Measurements from ENCODE around the gene ULBP3.
"Not testable (repeated sequence)": the region's sequence is repeated elsewhere in the genome, so short reads cannot be mapped to it uniquely, and the experiment has no call there.

The ULBP3 gene

DNA sequence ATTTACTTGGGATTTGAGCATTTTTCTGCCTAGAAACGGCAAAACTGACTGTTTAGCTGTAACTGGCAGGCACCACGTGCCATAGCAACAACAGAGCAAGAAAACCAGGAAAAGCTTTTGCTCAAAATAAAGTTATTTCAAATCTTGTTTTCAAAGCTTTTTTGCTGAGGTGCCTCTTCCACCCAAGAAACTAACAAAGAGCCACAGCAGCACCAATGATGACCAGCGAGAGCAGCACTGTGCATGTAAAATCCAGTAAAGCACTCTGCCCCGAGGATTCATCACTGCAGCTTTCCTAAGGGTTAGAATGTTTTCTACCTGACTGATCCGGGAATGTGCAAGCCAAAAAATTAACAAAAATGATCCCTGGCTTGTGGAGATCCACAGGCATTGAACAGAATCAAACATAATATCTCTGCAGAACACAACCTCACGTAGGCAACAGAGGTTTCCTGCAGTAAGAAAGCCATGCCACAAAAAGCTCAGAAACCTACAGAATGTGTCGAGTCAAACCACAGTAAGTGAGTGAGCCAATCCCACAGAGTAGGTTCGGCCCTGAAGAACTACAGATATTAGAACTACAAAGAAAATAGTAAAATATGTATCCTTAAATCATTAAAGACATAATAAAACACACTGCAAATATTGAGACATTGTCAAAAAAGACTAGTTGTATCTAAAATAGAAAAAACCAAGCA is 7.4 kb upstream of the ULBP3 start:
- no peak overlapping the region for H3K4me3 ChIP-seq (ENCODE audit: low read depth, low read length)
- TF ChIP-seq, protein P1, sequence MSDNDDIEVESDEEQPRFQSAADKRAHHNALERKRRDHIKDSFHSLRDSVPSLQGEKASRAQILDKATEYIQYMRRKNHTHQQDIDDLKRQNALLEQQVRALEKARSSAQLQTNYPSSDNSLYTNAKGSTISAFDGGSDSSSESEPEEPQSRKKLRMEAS (IDR thresholded peaks at IDR 0.05; ENCODE audit: low read depth, low read length): no peak
- TF ChIP-seq POLR2A (IDR thresholded peaks at IDR 0.05; ENCODE audit: extremely low read depth, insufficient read length): no peak
- TF ChIP-seq, protein P2, sequence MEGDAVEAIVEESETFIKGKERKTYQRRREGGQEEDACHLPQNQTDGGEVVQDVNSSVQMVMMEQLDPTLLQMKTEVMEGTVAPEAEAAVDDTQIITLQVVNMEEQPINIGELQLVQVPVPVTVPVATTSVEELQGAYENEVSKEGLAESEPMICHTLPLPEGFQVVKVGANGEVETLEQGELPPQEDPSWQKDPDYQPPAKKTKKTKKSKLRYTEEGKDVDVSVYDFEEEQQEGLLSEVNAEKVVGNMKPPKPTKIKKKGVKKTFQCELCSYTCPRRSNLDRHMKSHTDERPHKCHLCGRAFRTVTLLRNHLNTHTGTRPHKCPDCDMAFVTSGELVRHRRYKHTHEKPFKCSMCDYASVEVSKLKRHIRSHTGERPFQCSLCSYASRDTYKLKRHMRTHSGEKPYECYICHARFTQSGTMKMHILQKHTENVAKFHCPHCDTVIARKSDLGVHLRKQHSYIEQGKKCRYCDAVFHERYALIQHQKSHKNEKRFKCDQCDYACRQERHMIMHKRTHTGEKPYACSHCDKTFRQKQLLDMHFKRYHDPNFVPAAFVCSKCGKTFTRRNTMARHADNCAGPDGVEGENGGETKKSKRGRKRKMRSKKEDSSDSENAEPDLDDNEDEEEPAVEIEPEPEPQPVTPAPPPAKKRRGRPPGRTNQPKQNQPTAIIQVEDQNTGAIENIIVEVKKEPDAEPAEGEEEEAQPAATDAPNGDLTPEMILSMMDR (IDR thresholded peaks at IDR 0.05; ENCODE audit: low read depth, low read length): no peak
- TF ChIP-seq MYC (IDR thresholded peaks at IDR 0.05; ENCODE audit: low read depth, low read length): no peak
- no peak for DNase-seq (ENCODE audit: low read depth)

DNA sequence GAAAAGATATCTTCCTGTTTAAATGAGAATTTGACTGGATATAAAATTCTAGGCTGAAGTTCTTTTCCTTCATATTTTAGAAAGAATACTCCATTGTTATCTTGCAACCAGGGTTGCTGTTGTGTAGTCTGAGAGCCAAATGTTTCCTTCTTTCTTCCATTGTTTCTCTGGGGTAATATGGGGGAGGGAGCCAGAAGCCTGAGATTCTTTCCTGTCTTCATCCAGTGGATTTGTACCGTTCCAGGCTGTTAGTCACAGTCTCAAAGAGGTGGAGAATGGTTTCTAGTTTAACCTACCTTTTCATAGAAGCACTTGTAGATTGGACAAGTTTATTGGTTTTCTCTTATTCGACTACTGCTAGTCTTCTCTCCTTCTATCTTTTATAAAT is 6.1 kb upstream of the ULBP3 start:
- TF ChIP-seq, protein P2 (IDR thresholded peaks at IDR 0.05; ENCODE audit: low read depth, low read length): no peak
- TF ChIP-seq, protein P1 (IDR thresholded peaks at IDR 0.05; ENCODE audit: low read depth, low read length): no peak
- TF ChIP-seq MYC (IDR thresholded peaks at IDR 0.05; ENCODE audit: low read depth, low read length) (no peak), POLR2A (IDR thresholded peaks at IDR 0.05; ENCODE audit: extremely low read depth, insufficient read length) (no peak)
- DNase-seq (ENCODE audit: low read depth): no peak
- H3K4me3 ChIP-seq (ENCODE audit: low read depth, low read length): no peak overlapping the region

DNA sequence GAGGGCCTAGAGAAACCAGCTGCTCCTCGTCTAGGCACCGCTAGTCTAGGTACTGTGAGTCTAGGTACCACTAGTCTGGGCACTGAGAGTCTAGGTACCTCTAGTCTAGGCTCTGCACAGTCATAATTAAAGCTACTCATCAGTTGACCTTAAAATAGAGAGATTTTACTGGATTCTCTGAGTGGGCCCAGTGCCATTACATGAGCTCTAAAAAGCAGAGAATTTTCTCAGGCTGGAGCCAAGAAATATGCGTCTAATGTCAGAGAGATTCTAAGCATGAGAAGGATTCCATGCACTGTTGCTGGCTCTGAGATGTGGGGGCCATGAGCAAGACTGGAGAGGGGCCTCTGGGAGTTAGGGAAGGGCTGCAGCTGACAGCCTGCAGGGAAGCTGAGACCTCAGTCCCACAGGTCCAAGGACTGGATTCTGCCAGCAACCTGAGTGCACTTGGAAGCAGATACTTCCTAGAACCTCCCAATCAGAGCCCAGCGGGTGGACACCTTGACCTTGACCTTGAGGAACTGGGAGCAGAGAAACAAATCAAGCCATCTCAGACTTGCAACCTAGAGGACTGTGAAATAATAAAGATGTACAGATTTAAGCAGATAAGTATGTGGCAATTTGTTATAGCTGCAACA is 5.6 kb upstream of the ULBP3 start:
- not testable (repeated sequence) for H3K4me3 ChIP-seq (ENCODE audit: low read depth, low read length); DNase-seq (ENCODE audit: low read depth)

DNA sequence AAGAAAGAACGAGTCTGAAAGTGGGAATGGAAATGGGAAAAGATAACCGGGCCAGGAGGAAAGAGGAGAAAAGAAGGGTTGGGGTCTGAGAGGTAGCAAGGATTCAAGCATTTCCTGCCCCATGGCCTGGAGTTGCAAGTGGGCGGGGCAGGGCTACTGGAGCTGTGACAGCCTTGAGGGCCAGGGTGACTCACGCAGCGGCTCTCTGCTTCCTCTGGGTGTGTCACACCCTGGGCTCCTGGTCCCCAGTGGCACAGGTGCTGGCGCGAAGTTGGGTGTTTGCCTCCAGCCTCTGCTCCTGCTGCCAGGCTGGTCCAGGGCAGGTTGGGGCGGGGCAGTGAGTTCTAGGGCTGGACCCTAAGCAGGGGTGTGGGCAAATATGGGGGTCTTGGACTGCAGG is 3.3 kb upstream of the ULBP3 start:
- no peak overlapping the region for H3K4me3 ChIP-seq (ENCODE audit: low read depth, low read length)
- peak; percentile 76 for DNase-seq (ENCODE audit: low read depth)
- TF ChIP-seq, protein P2 (IDR thresholded peaks at IDR 0.05; ENCODE audit: low read depth, low read length): no peak
- TF ChIP-seq MYC (IDR thresholded peaks at IDR 0.05; ENCODE audit: low read depth, low read length): no peak
- TF ChIP-seq, protein P1 (IDR thresholded peaks at IDR 0.05; ENCODE audit: low read depth, low read length): no peak

DNA sequence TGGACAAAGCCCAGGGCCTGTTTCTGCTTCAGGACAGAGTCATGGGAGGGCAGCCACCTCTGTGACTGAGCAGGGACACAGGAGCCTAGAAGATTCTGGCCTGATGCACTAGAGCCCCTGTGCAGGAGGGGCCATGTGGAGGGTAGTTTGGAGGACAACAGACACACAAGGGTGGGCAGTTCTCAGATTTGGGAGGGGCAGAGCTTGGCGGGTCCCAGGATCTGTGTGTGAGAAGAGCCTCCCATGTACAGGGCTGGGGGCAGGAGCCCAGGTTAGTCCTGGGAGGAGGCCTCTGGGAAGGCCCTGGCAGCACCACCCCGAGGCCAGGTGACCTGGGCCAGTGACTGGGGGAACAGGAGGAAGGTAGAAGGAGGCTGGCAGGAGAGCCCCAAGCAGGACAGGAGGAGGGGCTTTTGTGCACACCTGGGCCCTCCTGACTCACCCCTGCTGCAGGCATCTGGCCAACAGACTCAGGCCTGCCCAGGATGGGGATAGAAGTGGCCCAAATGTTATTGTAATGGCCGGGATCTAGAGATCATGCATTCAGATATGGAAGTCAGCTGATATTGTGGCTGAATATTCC is 1.4 kb upstream of the ULBP3 start:
- TF ChIP-seq, protein P2 (IDR thresholded peaks at IDR 0.05; ENCODE audit: low read depth, low read length): no peak
- TF ChIP-seq POLR2A (IDR thresholded peaks at IDR 0.05; ENCODE audit: extremely low read depth, insufficient read length): no peak
- DNase-seq (ENCODE audit: low read depth): no peak
- H3K4me3 ChIP-seq (ENCODE audit: low read depth, low read length): no peak overlapping the region

DNA sequence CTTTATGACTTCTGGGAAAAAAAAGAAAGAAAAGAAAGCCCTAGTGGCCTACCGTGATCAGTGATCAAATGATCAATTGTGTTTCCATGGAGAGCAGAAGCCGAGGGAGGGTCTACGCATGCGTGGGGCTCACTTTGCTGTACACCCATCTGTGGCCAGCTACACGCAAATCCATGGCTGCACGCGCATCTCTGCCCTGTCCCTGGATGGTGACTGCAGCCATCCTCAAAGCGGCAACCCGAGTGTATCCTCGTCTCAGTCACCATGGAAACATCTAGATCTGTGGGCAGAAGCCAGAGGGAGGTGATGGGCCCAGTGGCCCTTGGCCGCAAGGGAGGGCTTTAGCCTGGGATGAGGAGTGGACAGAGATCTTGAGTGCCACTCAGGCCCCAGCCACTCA is 785 bp upstream of the ULBP3 start:
- TF ChIP-seq MYC (IDR thresholded peaks at IDR 0.05; ENCODE audit: low read depth, low read length): no peak
- TF ChIP-seq, protein P2 (IDR thresholded peaks at IDR 0.05; ENCODE audit: low read depth, low read length): no peak
- TF ChIP-seq, protein P1 (IDR thresholded peaks at IDR 0.05; ENCODE audit: low read depth, low read length): no peak
- TF ChIP-seq POLR2A (IDR thresholded peaks at IDR 0.05; ENCODE audit: extremely low read depth, insufficient read length): no peak
- DNase-seq (ENCODE audit: low read depth): no peak
- no peak overlapping the region for H3K4me3 ChIP-seq (ENCODE audit: low read depth, low read length)

Data from NB4 (cell line).